GM23338 (cell line): ENCODE data around the gene FOXO3. TPM values are rescaled to one million over a fixed set of nuclear protein-coding genes. Genes with fewer than 3 reads are reported as not detected.

Experiments
- ATAC-seq: fragments of 200-7000 bp; cut with Tn5 transposase; 3 replicates; pipeline ENCODE4 v1.9.1; 2020
- DNase-seq: peaks from one replicate; pipeline ENCODE4 v3.0.0-alpha.2; 2015; ENCODE audit warnings: low spot score
- H2AFZ ChIP-seq: fragments of 200-600 bp; sonication (generic); 2 replicates; pipeline ENCODE4 v1.8.0; 2016; ENCODE audit warnings: antibody characterized with exemption, mild to moderate bottlenecking, moderate library complexity
- H3F3A ChIP-seq: fragments of 200-600 bp; sonication (generic); replicated peaks from 2 replicates; pipeline ENCODE4 v1.8.0; 2017; ENCODE audit warnings: antibody characterized with exemption, mixed run types, low read depth
- H3K27ac ChIP-seq: fragments of 200-600 bp; sonication (generic); 2 replicates; pipeline ENCODE4 v1.6.1; 2016; ENCODE audit warnings: low read depth
- H3K27me3 ChIP-seq: fragments of 200-600 bp; sonication (generic); 2 replicates; pipeline ENCODE4 v1.8.0; 2016; ENCODE audit warnings: mild to moderate bottlenecking, mixed run types, moderate library complexity; ENCODE audit not compliant: insufficient read depth
- H3K36me3 ChIP-seq: fragments of 200-600 bp; sonication (generic); 2 replicates; pipeline ENCODE4 v1.8.0; 2016; ENCODE audit warnings: mild to moderate bottlenecking; ENCODE audit not compliant: insufficient read depth
- H3K4me1 ChIP-seq: fragments of 200-600 bp; sonication (generic); 2 replicates; pipeline ENCODE4 v1.8.0; 2016; ENCODE audit warnings: mild to moderate bottlenecking, moderate library complexity; ENCODE audit not compliant: insufficient read depth
- H3K4me2 ChIP-seq: fragments of 200-600 bp; sonication (generic); 2 replicates; pipeline ENCODE4 v1.7.1; 2017; ENCODE audit warnings: mixed run types
- H3K4me3 ChIP-seq: fragments of 200-600 bp; sonication (generic); 2 replicates; pipeline ENCODE4 v1.6.1; 2016; ENCODE audit warnings: mixed run types
- H3K79me2 ChIP-seq: fragments of 200-600 bp; sonication (generic); replicated peaks from 2 replicates; pipeline ENCODE4 v1.8.0; 2017; ENCODE audit warnings: mild to moderate bottlenecking; ENCODE audit not compliant: insufficient read depth
- H3K9me2 ChIP-seq: fragments of 200-600 bp; sonication (generic); 2 replicates; pipeline ENCODE4 v1.8.0; 2017; ENCODE audit not compliant: insufficient read depth
- H4K20me1 ChIP-seq: fragments of 200-600 bp; sonication (generic); replicated peaks from 2 replicates; pipeline ENCODE4 v1.8.0; 2017; ENCODE audit warnings: mild to moderate bottlenecking; ENCODE audit not compliant: insufficient read depth
- H3K27ac Mint-ChIP-seq: 2 replicates; pipeline ENCODE4 v1.8.0; 2020; ENCODE audit warnings: inconsistent platforms, mild to moderate bottlenecking, moderate library complexity, mixed read lengths
- H3K27me3 Mint-ChIP-seq: 3 replicates; pipeline ENCODE4 v1.8.0; 2022; ENCODE audit warnings: low read depth, mild to moderate bottlenecking, moderate library complexity, mixed read lengths, inconsistent platforms; ENCODE audit not compliant: insufficient read depth, poor library complexity
- H3K36me3 Mint-ChIP-seq: 3 replicates; pipeline ENCODE4 v1.8.0; 2021; ENCODE audit warnings: low read depth, mild to moderate bottlenecking, inconsistent platforms, moderate library complexity, mixed read lengths
- H3K4me1 Mint-ChIP-seq: 3 replicates; pipeline ENCODE4 v1.8.0; 2020; ENCODE audit warnings: mild to moderate bottlenecking, inconsistent platforms, mixed read lengths
- H3K4me3 Mint-ChIP-seq: 3 replicates; pipeline ENCODE4 v1.8.0; 2021; ENCODE audit warnings: moderate library complexity, mild to moderate bottlenecking, inconsistent platforms, mixed read lengths
- H3K9me3 Mint-ChIP-seq: 3 replicates; pipeline ENCODE4 v1.8.0; 2020; ENCODE audit warnings: moderate library complexity, mild to moderate bottlenecking, inconsistent platforms, mixed read lengths
- CREB1 ChIP-seq: fragments of 250-450 bp; sonication (Bioruptor Pico); IDR thresholded peaks from 2 replicates; pipeline ENCODE4 v1.5.0; 2020; ENCODE audit warnings: low read depth, mild to moderate bottlenecking, moderate library complexity
- EZH2 ChIP-seq: fragments of 200-600 bp; sonication (generic); IDR thresholded peaks from one replicate; pipeline ENCODE4 v1.8.0; 2017; ENCODE audit warnings: antibody characterized with exemption, mild to moderate bottlenecking, low read depth; ENCODE audit not compliant: unreplicated experiment
- EZH2phosphoT487 ChIP-seq: fragments of 200-600 bp; sonication (generic); IDR thresholded peaks from one replicate; pipeline ENCODE4 v1.8.1; 2018; ENCODE audit warnings: antibody characterized with exemption; ENCODE audit not compliant: unreplicated experiment
- ZNF114 ChIP-seq: fragments of 250-450 bp; sonication (Bioruptor Pico); IDR thresholded peaks from 2 replicates; pipeline ENCODE4 v1.5.0; 2020; ENCODE audit warnings: mild to moderate bottlenecking, moderate library complexity
- ZNF331 ChIP-seq: fragments of 250-450 bp; sonication (Bioruptor Pico); IDR thresholded peaks from 2 replicates; pipeline ENCODE4 v1.5.0; 2020; ENCODE audit warnings: low read depth, mild to moderate bottlenecking, moderate library complexity
- polyA plus RNA-seq: library from polyadenylated mRNA; unstranded; fragments of >200 nt; fragmentation: Nextera tagmentation; extraction: Ambion mirVana; gene quantifications from 2 replicates; pipeline ENCODE4 v1.2.1, GENCODE V29; 2016
- total RNA-seq: library from RNA; depleted of rRNA; stranded (reverse); fragments of >200 nt; shearing (Covaris generic); gene quantifications from 2 replicates; pipeline ENCODE4 v1.2.3, GENCODE V29; 2014
- TF ChIP-seq, protein P1 (sequence below), 2 experiments: fragments of 200-600 bp in 1 of 2; sonication (generic) in 1 of 2; conservative IDR thresholded peaks; 2 replicates each; pipeline versions ENCODE4 v1.5.1 to v1.6.1; 2016 to 2017; ENCODE audit warnings: antibody characterized with exemption in 2 of 2, low read depth in 2 of 2, mild to moderate bottlenecking in 2 of 2, moderate library complexity in 1 of 2
- TF ChIP-seq, protein P2 (sequence below): IDR thresholded peaks from one replicate; pipeline ENCODE4 v1.6.1; 2018; ENCODE audit warnings: antibody characterized with exemption; ENCODE audit not compliant: unreplicated experiment

FOXO3 gene
- total and polyA plus RNA-seq, 2 experiments from 2014 or later = 9.8 to 20.2 TPM

DNA sequence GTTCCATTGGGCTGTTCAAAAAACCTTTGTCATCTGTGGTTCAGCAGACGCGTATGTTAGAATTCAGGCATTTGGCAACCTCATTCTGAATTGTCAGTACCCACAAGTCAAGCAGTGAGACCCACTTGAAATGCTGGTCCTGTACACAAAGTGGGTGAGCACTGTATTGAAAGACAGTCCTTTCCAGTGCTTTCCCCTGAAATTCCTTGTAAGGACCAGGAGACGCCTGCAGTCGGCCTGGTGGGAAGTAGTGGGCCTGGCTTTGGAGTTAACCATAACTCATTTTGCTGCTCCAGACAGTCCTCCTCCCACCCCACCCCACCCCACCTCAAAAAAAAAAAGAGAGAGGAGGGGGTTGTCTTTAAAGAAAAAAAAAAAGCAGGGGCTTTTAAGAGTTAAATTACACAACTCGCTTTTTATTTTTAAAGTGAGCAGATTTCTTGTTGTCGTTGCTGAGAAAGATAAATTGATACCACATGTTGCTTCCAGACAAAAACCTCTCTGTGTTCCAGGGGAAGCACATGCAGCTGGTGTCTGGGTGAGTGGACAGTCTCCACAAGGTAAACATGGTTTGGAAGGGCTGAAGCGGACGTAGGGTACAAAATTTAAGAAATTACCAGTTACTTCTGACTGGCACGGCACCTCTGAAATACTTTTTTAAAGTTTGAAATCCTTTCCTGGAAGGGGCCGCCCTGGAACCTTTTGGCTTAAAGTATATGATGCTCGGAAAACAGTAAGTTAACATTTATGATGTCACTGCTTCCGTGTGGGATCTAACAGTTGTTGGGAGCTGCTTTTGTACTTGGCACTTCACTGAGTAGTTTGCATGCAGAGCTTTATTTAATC, 95.3 kb downstream of the FOXO3 start (continued):
- TF ChIP-seq, protein P1, sequence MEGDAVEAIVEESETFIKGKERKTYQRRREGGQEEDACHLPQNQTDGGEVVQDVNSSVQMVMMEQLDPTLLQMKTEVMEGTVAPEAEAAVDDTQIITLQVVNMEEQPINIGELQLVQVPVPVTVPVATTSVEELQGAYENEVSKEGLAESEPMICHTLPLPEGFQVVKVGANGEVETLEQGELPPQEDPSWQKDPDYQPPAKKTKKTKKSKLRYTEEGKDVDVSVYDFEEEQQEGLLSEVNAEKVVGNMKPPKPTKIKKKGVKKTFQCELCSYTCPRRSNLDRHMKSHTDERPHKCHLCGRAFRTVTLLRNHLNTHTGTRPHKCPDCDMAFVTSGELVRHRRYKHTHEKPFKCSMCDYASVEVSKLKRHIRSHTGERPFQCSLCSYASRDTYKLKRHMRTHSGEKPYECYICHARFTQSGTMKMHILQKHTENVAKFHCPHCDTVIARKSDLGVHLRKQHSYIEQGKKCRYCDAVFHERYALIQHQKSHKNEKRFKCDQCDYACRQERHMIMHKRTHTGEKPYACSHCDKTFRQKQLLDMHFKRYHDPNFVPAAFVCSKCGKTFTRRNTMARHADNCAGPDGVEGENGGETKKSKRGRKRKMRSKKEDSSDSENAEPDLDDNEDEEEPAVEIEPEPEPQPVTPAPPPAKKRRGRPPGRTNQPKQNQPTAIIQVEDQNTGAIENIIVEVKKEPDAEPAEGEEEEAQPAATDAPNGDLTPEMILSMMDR (conservative IDR thresholded peaks at IDR 0.05; ENCODE audit: low read depth in 2 of 2) = no peak
- no peak for TF ChIP-seq ZNF114 (CRISPR knock-in tag)

DNA sequence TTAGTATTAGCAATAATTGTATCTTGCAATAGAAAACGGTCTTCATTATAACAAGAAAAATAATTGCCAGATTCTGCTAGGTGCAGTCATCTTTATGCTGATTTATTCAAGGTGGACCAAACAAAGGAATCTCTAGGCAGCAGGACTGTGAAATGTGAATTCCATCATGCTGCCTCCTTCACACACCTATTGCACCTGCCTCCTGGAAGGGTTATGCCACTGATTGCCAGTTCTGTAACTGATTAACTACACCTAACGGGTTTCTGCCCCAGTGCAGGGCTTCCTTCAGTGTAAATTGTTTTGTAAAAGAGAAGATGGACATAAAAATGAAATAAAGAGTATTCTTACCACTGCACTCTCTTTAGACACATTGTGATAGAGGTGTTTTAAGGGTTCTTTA, 96.1 kb downstream of the FOXO3 start:
- TF ChIP-seq CREB1 (CRISPR knock-in tag) (no peak), EZH2 (no peak), EZH2phosphoT487 (no peak), ZNF331 (CRISPR knock-in tag) (no peak)
- TF ChIP-seq, protein P2, sequence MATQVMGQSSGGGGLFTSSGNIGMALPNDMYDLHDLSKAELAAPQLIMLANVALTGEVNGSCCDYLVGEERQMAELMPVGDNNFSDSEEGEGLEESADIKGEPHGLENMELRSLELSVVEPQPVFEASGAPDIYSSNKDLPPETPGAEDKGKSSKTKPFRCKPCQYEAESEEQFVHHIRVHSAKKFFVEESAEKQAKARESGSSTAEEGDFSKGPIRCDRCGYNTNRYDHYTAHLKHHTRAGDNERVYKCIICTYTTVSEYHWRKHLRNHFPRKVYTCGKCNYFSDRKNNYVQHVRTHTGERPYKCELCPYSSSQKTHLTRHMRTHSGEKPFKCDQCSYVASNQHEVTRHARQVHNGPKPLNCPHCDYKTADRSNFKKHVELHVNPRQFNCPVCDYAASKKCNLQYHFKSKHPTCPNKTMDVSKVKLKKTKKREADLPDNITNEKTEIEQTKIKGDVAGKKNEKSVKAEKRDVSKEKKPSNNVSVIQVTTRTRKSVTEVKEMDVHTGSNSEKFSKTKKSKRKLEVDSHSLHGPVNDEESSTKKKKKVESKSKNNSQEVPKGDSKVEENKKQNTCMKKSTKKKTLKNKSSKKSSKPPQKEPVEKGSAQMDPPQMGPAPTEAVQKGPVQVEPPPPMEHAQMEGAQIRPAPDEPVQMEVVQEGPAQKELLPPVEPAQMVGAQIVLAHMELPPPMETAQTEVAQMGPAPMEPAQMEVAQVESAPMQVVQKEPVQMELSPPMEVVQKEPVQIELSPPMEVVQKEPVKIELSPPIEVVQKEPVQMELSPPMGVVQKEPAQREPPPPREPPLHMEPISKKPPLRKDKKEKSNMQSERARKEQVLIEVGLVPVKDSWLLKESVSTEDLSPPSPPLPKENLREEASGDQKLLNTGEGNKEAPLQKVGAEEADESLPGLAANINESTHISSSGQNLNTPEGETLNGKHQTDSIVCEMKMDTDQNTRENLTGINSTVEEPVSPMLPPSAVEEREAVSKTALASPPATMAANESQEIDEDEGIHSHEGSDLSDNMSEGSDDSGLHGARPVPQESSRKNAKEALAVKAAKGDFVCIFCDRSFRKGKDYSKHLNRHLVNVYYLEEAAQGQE = no peak
- ATAC-seq (no peak; the same call in 2 of the 3 replicates), DNase-seq (no peak)
- peaks cover 23% of the 10 kb centered on the region for H3K4me1 ChIP-seq
- H2AFZ ChIP-seq = no peak overlapping the region
- H3K4me3 ChIP-seq = no peak overlapping the region
- H4K20me1 ChIP-seq = no peaks in the 10 kb centered on the region; the same call in 1 of the 2 replicates
- Mint-ChIP-seq H3K36me3 (0 out of 3 replicates have a peak, but pooled peaks cover 3% of the 10 kb centered on the region), H3K27ac (peak overlapping the region; percentile 51; the same call in 1 of the 2 replicates), H3K27me3 (peaks cover 2% of the 10 kb centered on the region), H3K9me3 (no peaks in the 10 kb centered on the region), H3K4me3 (no peak overlapping the region), H3K4me1 (peaks cover 48% of the 10 kb centered on the region)
- no peaks in the 10 kb centered on the region for H3K27me3 ChIP-seq
- H3K27ac ChIP-seq = no peak overlapping the region
- H3F3A ChIP-seq = no peaks in the 10 kb centered on the region
- no peaks in the 10 kb centered on the region for H3K9me2 ChIP-seq
- no peaks in the 10 kb centered on the region for H3K36me3 ChIP-seq
- no peak overlapping the region for H3K4me2 ChIP-seq
- H3K79me2 ChIP-seq = peaks cover 41% of the 10 kb centered on the region
